Peyer's patch (tissue), 4 donors: ENCODE data around the gene UBE2E2. TPM values are rescaled to one million over a fixed set of nuclear protein-coding genes. Genes with fewer than 3 reads are reported as not detected.

Experiments
- DNase-seq, 3 donors: peaks; one replicate each; pipeline ENCODE4 v3.0.0-alpha.2; 2017 to 2019
- H3K27ac ChIP-seq, 4 donors: fragments of 200-600 bp; sonication (generic); one replicate each; pipeline ENCODE4 v1.5.1; 2016 to 2019
- H3K27me3 ChIP-seq, 2 donors: fragments of 200-600 bp; sonication (generic); one replicate each; pipeline ENCODE4 v1.5.1; 2019
- H3K36me3 ChIP-seq, 3 donors: fragments of 200-600 bp; sonication (generic); one replicate each; pipeline ENCODE4 v1.5.1; 2016 to 2019
- H3K4me1 ChIP-seq, 4 donors: fragments of 200-600 bp; sonication (generic); one replicate each; pipeline ENCODE4 v1.5.1; 2016 to 2019
- H3K4me3 ChIP-seq, 4 donors: fragments of 200-600 bp; sonication (generic); 1 replicate in 3 of 4; 2 replicates in 1 of 4; pipeline ENCODE4 v1.5.1; 2016 to 2019; ENCODE audit warnings: mild to moderate bottlenecking in 1 of 4
- H3K9me3 ChIP-seq, 4 donors: fragments of 200-600 bp; sonication (generic); one replicate each; pipeline ENCODE4 v1.5.1; 2016 to 2019; ENCODE audit warnings: mild to moderate bottlenecking in 1 of 4
- POLR2A ChIP-seq, 2 donors: fragments of 450-650 bp; IDR thresholded peaks; one replicate each; pipeline ENCODE4 v1.5.1; 2017; ENCODE audit warnings: antibody characterized with exemption in 2 of 2, mild to moderate bottlenecking in 2 of 2, moderate library complexity in 2 of 2
- total RNA-seq, 4 donors: library from RNA; depleted of rRNA; stranded (reverse); fragments of >200 nt; gene quantifications; one replicate each; pipeline ENCODE4 v1.1.0, GENCODE V29; 2016
- TF ChIP-seq, protein P1 (sequence below), 6 experiments: fragments of 450-650 bp in 4 of 6; fragments of 200-600 bp in 2 of 6; sonication (generic) in 1 of 6; IDR thresholded peaks; one replicate each; pipeline ENCODE4 v1.5.1; 2017 to 2019; ENCODE audit warnings: antibody characterized with exemption in 6 of 6, mild to moderate bottlenecking in 3 of 6, moderate library complexity in 1 of 6

Gene UBE2E2
- total RNA-seq, 4 donors from 2014 or later: 0.70 to 37.1 (median 20.8) TPM

DNA sequence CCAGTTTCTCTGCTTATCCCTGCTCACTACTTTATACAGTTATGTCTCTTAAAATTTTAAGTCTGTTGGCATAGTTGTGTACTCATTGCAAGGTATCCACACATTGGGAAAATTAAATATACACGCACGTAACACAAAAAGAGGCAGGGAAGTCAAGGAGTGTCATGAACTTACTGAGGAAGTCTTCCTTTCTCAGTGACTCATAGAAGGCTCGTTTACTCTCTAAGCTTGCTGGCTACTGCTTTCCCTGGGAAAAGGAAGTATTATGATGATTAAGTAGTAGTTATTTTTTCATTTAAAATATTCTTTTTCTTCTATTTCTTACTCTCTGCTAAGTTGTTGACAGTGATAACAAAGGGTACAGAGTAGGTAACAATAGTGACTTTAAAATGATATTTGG, 287.3 kb downstream of the UBE2E2 start:
- DNase-seq: no peak
- Histone ChIP-seq H3K27ac (no peak overlapping the region), H3K9me3 (peaks cover 0 to 13% (median 0%) of the 10 kb centered on the region in 4 donors), H3K4me1 (no peaks in the 10 kb centered on the region), H3K36me3 (no peaks in the 10 kb centered on the region), H3K4me3 (no peak overlapping the region), H3K27me3 (no peaks in the 10 kb centered on the region)
- TF ChIP-seq, protein P1, sequence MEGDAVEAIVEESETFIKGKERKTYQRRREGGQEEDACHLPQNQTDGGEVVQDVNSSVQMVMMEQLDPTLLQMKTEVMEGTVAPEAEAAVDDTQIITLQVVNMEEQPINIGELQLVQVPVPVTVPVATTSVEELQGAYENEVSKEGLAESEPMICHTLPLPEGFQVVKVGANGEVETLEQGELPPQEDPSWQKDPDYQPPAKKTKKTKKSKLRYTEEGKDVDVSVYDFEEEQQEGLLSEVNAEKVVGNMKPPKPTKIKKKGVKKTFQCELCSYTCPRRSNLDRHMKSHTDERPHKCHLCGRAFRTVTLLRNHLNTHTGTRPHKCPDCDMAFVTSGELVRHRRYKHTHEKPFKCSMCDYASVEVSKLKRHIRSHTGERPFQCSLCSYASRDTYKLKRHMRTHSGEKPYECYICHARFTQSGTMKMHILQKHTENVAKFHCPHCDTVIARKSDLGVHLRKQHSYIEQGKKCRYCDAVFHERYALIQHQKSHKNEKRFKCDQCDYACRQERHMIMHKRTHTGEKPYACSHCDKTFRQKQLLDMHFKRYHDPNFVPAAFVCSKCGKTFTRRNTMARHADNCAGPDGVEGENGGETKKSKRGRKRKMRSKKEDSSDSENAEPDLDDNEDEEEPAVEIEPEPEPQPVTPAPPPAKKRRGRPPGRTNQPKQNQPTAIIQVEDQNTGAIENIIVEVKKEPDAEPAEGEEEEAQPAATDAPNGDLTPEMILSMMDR (IDR thresholded peaks at IDR 0.05): no peak
- no peak for TF ChIP-seq POLR2A (IDR thresholded peaks at IDR 0.05)

DNA sequence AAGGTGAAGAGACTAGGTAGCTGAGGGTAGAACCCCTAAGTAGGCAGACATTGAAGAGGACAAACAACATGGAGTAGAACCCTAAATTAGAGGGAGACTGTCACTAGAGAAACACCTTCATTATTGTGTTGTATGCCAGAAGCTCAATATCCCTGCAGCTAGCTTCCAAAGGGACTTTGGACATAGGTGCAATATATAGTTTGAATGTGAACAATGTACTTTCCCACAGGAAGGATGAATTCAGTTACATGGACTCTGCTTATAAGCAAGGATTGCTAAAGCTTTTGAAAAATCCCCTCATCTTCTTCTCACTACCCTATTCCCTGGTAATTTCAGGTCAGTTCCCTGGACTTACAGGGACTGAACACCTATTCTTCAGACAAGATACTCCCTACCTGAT, 288.9 kb downstream of the UBE2E2 start:
- no peak for DNase-seq

DNA sequence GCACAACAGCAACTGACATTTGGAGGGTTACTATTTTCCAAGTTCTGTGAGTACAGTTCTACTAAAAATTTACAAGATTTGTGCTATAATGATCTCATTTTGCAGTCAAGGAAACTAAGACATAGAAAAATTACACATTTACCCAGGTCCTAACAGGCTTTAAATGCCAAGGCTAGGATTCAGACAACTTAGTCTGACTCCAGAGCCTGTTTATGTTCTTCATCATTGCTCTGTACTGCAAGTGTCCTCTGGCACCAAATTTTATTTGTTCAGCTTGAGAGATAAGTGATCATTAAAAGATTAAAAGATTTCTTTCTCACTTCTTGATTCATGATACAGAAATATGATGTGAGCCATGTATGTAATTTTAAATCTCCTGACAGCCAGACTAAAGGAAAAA, 290.8 kb downstream of the UBE2E2 start:
- Histone ChIP-seq H3K27ac (no peak overlapping the region), H3K36me3 (no peaks in the 10 kb centered on the region), H3K9me3 (no peaks in the 10 kb centered on the region), H3K4me3 (no peak overlapping the region), H3K4me1 (no peaks in the 10 kb centered on the region), H3K27me3 (no peaks in the 10 kb centered on the region)
- DNase-seq: no peak
- TF ChIP-seq POLR2A (IDR thresholded peaks at IDR 0.05): no peak
- TF ChIP-seq, protein P1 (IDR thresholded peaks at IDR 0.05): no peak

More for the DNA sequence above, 288.9 kb downstream of the UBE2E2 start:
- Histone ChIP-seq H3K4me1 (no peaks in the 10 kb centered on the region), H3K36me3 (no peaks in the 10 kb centered on the region), H3K9me3 (peaks cover 0 to under 1% (median 0%) of the 10 kb centered on the region in 4 donors), H3K4me3 (no peak overlapping the region), H3K27ac (no peak overlapping the region), H3K27me3 (no peaks in the 10 kb centered on the region)
- TF ChIP-seq, protein P1 (IDR thresholded peaks at IDR 0.05): no peak
- no peak for TF ChIP-seq POLR2A (IDR thresholded peaks at IDR 0.05)

DNA sequence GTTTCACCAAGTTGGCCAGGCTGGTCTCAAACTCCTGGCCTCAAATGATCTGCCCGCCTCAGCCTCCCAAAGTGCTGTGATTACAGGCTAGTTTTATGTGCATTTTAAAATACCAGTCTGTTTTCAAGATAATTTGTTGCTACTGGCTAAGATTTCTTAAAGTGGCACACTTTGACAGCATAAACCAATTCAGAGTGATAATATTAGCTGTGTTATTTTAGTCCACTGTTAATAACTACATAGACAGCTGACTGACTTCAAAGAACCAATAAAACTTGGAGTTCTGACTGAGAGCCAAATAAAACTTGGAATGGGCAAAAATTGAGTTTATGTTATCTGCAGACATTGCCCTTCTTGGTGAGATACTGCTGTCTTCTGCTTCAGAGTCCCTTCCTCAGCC, 291.8 kb downstream of the UBE2E2 start:
- DNase-seq: no peak
- no peak for TF ChIP-seq POLR2A (IDR thresholded peaks at IDR 0.05)
- TF ChIP-seq, protein P1 (IDR thresholded peaks at IDR 0.05): no peak
- Histone ChIP-seq H3K9me3 (no peaks in the 10 kb centered on the region), H3K36me3 (no peaks in the 10 kb centered on the region), H3K27ac (no peak overlapping the region), H3K4me3 (no peak overlapping the region), H3K27me3 (no peaks in the 10 kb centered on the region), H3K4me1 (no peaks in the 10 kb centered on the region)

DNA sequence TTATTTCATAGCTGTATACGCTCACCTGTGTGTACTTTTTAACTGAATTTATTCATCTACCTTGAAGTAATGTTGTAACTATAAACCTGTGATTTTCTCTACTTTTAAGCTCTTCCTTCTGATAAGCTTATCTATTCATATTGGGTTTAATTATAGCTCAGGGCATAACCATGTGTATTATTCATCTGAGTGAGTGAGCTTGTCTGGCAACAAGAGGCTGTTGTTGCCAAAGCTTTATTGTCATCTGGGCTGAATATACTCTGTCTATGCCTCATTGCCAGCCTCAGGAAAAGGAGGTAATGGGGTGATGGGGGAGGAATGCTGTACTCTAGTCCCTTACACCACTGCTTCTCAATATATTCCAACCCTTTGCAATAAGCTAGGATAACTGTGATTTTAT, 292.4 kb downstream of the UBE2E2 start:
- no peak for TF ChIP-seq POLR2A (IDR thresholded peaks at IDR 0.05)
- TF ChIP-seq, protein P1 (IDR thresholded peaks at IDR 0.05): no peak
- Histone ChIP-seq H3K27ac (no peak overlapping the region), H3K9me3 (no peaks in the 10 kb centered on the region), H3K27me3 (no peaks in the 10 kb centered on the region), H3K4me3 (no peak overlapping the region), H3K4me1 (no peaks in the 10 kb centered on the region), H3K36me3 (no peaks in the 10 kb centered on the region)
- no peak for DNase-seq

DNA sequence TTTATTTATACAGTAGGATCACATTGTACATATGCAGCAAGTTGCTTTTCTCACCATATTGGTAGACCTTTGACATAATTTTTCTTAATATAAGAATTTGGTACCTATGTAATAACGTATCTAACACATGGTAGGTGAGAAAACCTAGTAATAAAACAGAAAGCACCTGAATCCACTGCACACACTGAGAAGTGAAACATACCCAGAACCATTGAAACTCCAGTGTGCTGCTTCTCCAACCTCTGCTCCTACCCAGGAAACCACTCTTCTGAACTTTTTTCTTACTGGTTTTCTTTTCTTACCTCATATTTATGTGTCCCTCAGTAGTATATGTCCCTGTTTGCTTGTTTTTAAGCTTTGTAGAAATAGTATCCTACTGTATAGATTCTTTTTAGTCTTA, 293.0 kb downstream of the UBE2E2 start:
- H3K4me1 ChIP-seq: no peaks in the 10 kb centered on the region
- H3K27ac ChIP-seq: no peak overlapping the region
- H3K36me3 ChIP-seq: no peaks in the 10 kb centered on the region
- H3K4me3 ChIP-seq: no peak overlapping the region
- TF ChIP-seq, protein P1 (IDR thresholded peaks at IDR 0.05): no peak
- TF ChIP-seq POLR2A (IDR thresholded peaks at IDR 0.05): no peak
- no peaks in the 10 kb centered on the region for H3K27me3 ChIP-seq
- no peak for DNase-seq
- no peaks in the 10 kb centered on the region for H3K9me3 ChIP-seq
